H1 (cell line): ENCODE data around the gene SMR3A. TPM values are rescaled to one million over a fixed set of nuclear protein-coding genes. Genes with fewer than 3 reads are reported as not detected.

Experiments used
- CHD7 ChIP-seq: fragments of 300-600 bp; sonication (generic); IDR thresholded peaks from 2 replicates; pipeline ENCODE4 v1.7.1; 2012; ENCODE audit warnings: low read length, moderate library complexity, mild to moderate bottlenecking, inconsistent platforms; ENCODE audit not compliant: insufficient replicate concordance
- polyA plus RNA-seq, 7 experiments: library from polyadenylated mRNA; depleted of rRNA in 3 of 7; stranded (reverse) in 5 of 7; unstranded in 2 of 7; fragments of >200 nt in 5 of 7; fragments of 200-250 nt in 2 of 7; gene quantifications; 1 replicate in 5 of 7; 2 replicates in 1 of 7; 4 replicates in 1 of 7; pipeline versions ENCODE4 v1.2.1 to v1.2.3, GENCODE V29; 2011 to 2013; ENCODE audit warnings: missing spikeins in 2 of 7, mixed read lengths in 2 of 7
- total RNA-seq: library from RNA; stranded (reverse); fragmentation: NEBNext Ultra II Directional; extraction: Animal tissue kit (Norgen Biotek cat#: 25700); gene quantifications from 2 replicates; pipeline ENCODE4 v1.2.1, GENCODE V29; 2021

Gene SMR3A
- total and polyA plus RNA-seq, 2 of the 8 experiments (the other 6 are each of a cell fraction or from before 2014, with no cell fraction given) = not detected

GRCh38 chr4:70313736-70314135 lies 46.8 kb upstream of the SMR3A start (continued):
- peak; percentile 17 for TF ChIP-seq CHD7
